ENCODE measurements around the gene MEOX1.
A peak's percentile ranks its signal among the peaks of the same experiment; 100 is the strongest.

Gene MEOX1

GRCh38 chr17:43659823-43660617, 1.7 kb downstream of the MEOX1 start:
- peaks cover 74% of the 10 kb centered on the region for H3K4me1 Mint-ChIP-seq
- peaks cover 12% of the 10 kb centered on the region for H3K27me3 Mint-ChIP-seq (ENCODE audit: low read depth)
- no peak for TF ChIP-seq CTCF (IDR thresholded peaks at IDR 0.05; ENCODE audit: unreplicated experiment in 3 of 3)
- peak overlapping the region in 2 of 3 experiments; percentile 86 to 88 for H3K27ac Mint-ChIP-seq
- peak overlapping the region; percentile 75 to 86 (median 77) for H3K4me3 Mint-ChIP-seq
- no peaks in the 10 kb centered on the region for H3K9me3 Mint-ChIP-seq
- no peaks in the 10 kb centered on the region for H3K36me3 Mint-ChIP-seq (ENCODE audit: low read depth)

- H3K27ac Mint-ChIP-seq: peak overlapping the region; percentile 52 to 88 (median 86)
- TF ChIP-seq CTCF (IDR thresholded peaks at IDR 0.05; ENCODE audit: unreplicated experiment in 3 of 3): no peak
- H3K27me3 Mint-ChIP-seq (ENCODE audit: low read depth): peaks cover 12% of the 10 kb centered on the region
- peak overlapping the region; percentile 68 to 86 (median 77) for H3K4me3 Mint-ChIP-seq
- H3K36me3 Mint-ChIP-seq (ENCODE audit: low read depth): no peaks in the 10 kb centered on the region
- H3K4me1 Mint-ChIP-seq: peaks cover 70% of the 10 kb centered on the region
- no peaks in the 10 kb centered on the region for H3K9me3 Mint-ChIP-seq
Observed at GRCh38 chr17:43658900-43659299, 2.8 kb downstream of the MEOX1 start.

- H3K36me3 Mint-ChIP-seq (ENCODE audit: low read depth): no peaks in the 10 kb centered on the region
- TF ChIP-seq CTCF (IDR thresholded peaks at IDR 0.05; ENCODE audit: unreplicated experiment in 3 of 3): no peak
- peak overlapping the region in 1 of 3 experiments; percentile 62 for H3K4me3 Mint-ChIP-seq
- peaks cover 63% of the 10 kb centered on the region for H3K4me1 Mint-ChIP-seq
- no peaks in the 10 kb centered on the region for H3K9me3 Mint-ChIP-seq
- H3K27me3 Mint-ChIP-seq (ENCODE audit: low read depth): peaks cover 15% of the 10 kb centered on the region
- H3K27ac Mint-ChIP-seq: peak overlapping the region; percentile 71 to 89 (median 75)
Observed at GRCh38 chr17:43655693-43656255, 5.9 kb downstream of the MEOX1 start.

- H3K27me3 Mint-ChIP-seq (ENCODE audit: low read depth): peaks cover 8% of the 10 kb centered on the region
Observed at GRCh38 chr17:43652124-43652480, 9.6 kb downstream of the MEOX1 start.

GRCh38 chr17:43650471-43650870, 11.3 kb downstream of the MEOX1 start:
- Mint-ChIP-seq H3K27ac (peak overlapping the region in 1 of 3 experiments; percentile 75), H3K27me3 (ENCODE audit: low read depth) (peaks cover 3% of the 10 kb centered on the region), H3K9me3 (no peaks in the 10 kb centered on the region)

More at GRCh38 chr17:43652124-43652480, 9.6 kb downstream of the MEOX1 start:
- no peak for TF ChIP-seq CTCF (IDR thresholded peaks at IDR 0.05; ENCODE audit: unreplicated experiment in 3 of 3)
- Mint-ChIP-seq H3K4me3 (no peak overlapping the region), H3K27ac (peak overlapping the region; percentile 22 to 66 (median 32)), H3K4me1 (peaks cover 46% of the 10 kb centered on the region), H3K36me3 (ENCODE audit: low read depth) (no peaks in the 10 kb centered on the region), H3K9me3 (no peaks in the 10 kb centered on the region)

More at GRCh38 chr17:43650471-43650870, 11.3 kb downstream of the MEOX1 start:
- TF ChIP-seq CTCF (IDR thresholded peaks at IDR 0.05; ENCODE audit: unreplicated experiment in 3 of 3): no peak
- H3K36me3 Mint-ChIP-seq (ENCODE audit: low read depth): no peaks in the 10 kb centered on the region
- H3K4me3 Mint-ChIP-seq: no peak overlapping the region
- H3K4me1 Mint-ChIP-seq: peaks cover 29% of the 10 kb centered on the region

All from nephron (organoid).